ENCODE measurements around the gene ACTL10.
"Not testable (repeated sequence)": the region's sequence is repeated elsewhere in the genome, so short reads cannot be mapped to it uniquely, and the experiment has no call there.

Gene ACTL10

DNA sequence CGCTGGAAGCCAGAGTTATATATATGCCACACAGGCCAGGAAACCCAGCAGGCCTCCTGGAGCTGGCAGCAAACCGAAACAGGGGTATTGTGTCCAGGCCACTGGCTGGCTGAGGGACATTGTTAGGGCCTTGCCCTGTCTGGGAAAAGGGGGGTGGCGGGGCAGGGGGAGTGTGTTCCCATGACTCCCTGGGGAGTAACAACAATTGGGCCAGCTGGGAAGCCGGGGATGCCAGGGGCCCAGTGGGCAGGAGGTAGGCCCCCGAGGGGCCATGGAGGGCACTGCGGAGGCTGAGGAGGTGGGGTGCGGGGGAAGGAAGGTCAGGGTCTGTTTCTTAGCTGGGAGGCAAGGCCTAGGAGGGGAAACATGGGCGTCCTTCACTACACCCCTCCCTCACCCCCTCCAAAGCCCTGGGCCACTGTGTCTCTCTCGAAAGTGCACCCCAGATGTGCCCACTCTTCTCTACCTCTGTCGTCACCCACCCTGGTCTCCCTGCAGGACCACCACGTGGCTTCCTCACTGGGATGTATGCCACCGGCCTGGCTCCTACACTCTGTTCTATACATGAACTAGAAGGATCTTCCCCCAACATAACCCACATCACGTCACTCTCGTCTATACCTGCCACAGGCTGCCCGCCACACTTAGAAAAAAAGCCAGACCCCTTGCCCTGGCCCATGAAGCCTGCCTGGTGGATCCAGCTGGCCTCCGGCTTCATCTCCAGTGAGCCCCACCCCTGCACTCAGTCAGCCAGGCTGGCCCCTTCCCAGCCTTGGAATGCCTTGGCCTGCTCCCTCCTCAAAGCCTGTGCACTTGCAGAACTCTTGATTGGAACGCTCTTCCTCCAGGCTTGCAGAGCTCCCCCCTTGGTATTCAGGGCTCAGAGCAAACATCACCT lies 27.2 kb downstream of the ACTL10 start:
- no peak for DNase-seq (ENCODE audit: extremely low read depth in 1 of 2, low read depth in 1 of 2)

DNA sequence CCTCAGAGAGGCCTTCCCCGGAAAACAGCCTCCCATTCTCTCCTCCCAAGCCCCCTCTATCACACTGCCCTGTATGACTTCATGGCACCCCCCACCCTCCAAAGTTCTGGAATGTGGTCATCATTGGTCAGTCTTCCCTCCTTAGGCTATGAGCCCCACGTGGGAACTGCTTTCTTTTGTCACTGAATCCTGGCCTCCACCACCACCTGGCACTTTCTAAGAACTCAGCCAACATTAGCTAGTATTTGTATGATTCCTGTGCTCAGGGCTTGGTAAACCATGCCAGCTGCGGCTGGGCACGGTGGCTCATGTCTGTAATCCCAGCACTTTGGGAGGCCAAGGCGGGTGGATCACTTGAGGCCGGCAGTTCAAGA lies 27.9 kb downstream of the ACTL10 start:
- no peak for DNase-seq (ENCODE audit: extremely low read depth in 1 of 2, low read depth in 1 of 2)

- no peak for DNase-seq (ENCODE audit: extremely low read depth in 1 of 2, low read depth in 1 of 2)
Measured at GRCh38 chr20:33696448-33696847, 29.7 kb downstream of the ACTL10 start.

GRCh38 chr20:33697129-33697528 lies 30.4 kb downstream of the ACTL10 start:
- no peak for DNase-seq (ENCODE audit: extremely low read depth in 1 of 2, low read depth in 1 of 2)

- not testable (repeated sequence) for DNase-seq (ENCODE audit: extremely low read depth in 1 of 2, low read depth in 1 of 2)
Measured at GRCh38 chr20:33698966-33699365, 32.2 kb downstream of the ACTL10 start.

- not testable (repeated sequence) for DNase-seq (ENCODE audit: extremely low read depth in 1 of 2, low read depth in 1 of 2)
Measured at GRCh38 chr20:33700696-33701441, 34.1 kb downstream of the ACTL10 start.

- DNase-seq (ENCODE audit: extremely low read depth in 1 of 2, low read depth in 1 of 2): no peak
Measured at GRCh38 chr20:33701629-33702450, 35.1 kb downstream of the ACTL10 start.

DNA sequence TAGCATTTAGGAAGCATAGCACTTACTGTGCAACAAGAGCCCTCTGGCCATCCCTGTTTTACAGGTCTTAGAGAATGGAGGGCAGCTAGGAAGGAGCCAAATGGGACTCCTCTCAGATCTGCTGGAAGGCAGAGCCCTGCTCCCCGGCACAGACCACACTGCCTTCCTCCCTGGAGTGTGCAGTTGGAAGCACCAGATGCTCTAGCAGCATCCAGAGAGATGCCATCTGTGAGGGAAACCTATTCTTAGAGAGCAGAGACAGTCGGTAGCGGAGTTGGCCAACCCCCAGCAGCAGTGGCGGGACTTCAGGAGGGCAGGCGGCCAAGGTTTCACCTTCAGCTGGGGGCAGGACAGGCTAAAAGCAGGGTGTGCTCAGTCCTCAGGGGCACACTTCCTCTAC lies 36.1 kb downstream of the ACTL10 start:
- DNase-seq (ENCODE audit: extremely low read depth in 1 of 2, low read depth in 1 of 2): no peak

DNA sequence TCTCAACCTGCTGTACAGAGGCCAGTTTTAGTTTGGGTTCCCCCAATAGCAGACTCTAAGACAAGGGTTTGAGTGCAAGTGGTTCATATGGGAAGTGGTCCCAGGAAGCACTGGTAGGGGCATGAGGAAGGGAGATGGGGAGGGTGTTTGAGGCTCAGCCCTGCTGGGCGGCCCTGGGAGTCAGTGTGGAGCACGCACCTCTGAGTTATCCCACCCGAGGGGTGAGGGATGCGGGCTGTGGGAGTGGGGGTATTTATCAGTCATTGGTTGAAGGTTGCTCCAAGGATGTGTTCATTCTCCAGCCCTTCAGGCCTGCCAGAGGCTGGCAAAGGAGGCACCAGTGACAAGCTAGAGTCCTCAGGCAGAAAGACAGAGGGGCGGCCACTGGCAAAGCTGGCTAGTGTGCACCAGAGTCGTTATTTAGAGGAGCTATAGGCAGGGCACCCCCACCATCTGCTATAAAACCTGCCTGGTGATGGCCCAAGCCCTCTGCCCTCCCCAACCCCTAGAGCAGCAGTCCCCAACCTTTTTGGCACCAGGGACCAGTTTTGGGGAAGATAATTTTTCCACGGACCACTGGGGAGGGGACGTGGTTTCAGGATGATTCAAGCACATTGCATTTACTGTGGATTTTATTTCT lies 36.9 kb downstream of the ACTL10 start:
- DNase-seq (ENCODE audit: extremely low read depth in 1 of 2, low read depth in 1 of 2): no peak

DNA sequence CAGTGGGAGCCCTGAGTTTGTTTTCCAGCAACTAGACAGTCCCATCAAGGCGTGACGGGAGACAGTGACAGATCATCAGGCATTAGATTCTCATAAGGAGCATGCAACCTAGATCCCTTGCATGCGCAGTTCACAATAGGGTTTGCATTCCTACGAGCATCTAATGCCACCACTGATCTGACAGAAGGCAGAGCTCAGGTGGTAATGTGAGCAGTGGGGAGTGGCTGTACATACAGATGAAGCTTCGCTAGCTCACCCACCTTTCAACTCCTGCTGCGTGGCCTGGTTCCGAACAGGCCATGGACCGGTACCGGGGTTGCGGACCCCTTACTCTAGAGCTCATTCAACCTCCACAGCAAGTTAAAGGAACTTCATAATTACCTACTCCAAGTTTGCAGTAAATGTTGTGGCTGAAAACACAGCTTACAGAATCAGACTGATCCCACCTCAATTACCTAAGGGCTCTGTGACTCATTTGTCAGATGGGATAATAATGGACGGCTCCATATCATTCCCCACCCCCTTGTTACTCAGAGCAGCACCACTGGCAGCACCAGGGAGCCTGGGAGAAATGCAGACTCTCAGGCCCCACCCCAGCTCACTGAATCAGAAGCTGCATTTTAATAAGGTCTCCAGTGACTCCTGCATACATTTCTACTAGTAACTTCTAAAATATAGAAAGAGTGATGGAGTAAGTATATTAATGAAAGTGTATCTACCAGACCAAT lies 37.6 kb downstream of the ACTL10 start:
- DNase-seq (ENCODE audit: extremely low read depth in 1 of 2, low read depth in 1 of 2): no peak

GRCh38 chr20:33707668-33708067 lies 40.9 kb downstream of the ACTL10 start:
- DNase-seq (ENCODE audit: extremely low read depth in 1 of 2, low read depth in 1 of 2): no peak

GRCh38 chr20:33709398-33709797 lies 42.7 kb downstream of the ACTL10 start:
- no peak for DNase-seq (ENCODE audit: extremely low read depth in 1 of 2, low read depth in 1 of 2)

GRCh38 chr20:33709905-33710541 lies 43.3 kb downstream of the ACTL10 start:
- no peak for DNase-seq (ENCODE audit: extremely low read depth in 1 of 2, low read depth in 1 of 2)

- no peak for DNase-seq (ENCODE audit: extremely low read depth in 1 of 2, low read depth in 1 of 2)
Measured at GRCh38 chr20:33710681-33711445, 44.1 kb downstream of the ACTL10 start.

DNA sequence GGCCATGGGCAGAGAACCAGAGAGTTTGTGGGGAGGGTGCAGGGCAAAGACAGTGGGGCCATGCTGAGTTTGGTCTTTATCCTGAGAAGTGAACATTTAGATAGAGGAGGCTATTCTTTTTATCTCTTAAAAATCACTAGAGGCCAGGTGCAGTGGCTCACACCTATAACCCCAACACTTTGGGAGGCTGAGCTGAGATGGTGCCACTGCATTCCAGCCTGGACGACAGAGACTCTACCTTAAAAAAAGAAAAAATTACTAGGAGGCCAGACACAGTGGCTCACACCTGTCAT lies 44.6 kb downstream of the ACTL10 start:
- no peak for DNase-seq (ENCODE audit: extremely low read depth in 1 of 2, low read depth in 1 of 2)

DNA sequence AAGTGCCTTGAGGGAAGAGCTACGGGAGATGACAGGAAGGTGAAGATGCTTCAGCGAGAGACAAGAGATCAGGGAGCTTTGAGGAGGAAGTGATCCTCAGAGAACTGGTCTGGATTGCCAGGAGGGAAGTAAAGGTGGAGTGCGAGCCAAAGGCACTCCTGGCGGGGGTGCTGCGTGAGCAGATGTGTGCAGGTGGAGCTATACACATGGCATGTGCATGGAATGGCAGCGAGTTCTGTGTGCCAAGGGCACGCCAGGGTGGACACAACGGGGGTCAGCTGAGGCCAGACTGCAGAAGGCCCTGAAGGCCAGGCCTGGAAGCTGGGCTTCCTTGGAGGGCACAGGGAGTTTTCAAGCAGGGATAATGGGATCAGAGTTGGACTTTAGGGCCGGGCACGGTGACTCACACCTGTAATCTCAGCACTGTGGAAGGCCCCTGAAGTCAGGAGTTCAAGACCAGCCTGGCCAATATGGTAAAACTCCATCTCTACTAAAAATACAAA lies 47.2 kb downstream of the ACTL10 start:
- DNase-seq (ENCODE audit: extremely low read depth in 1 of 2, low read depth in 1 of 2): no peak

- DNase-seq (ENCODE audit: extremely low read depth in 1 of 2, low read depth in 1 of 2): no peak
Measured at GRCh38 chr20:33716498-33716897, 49.8 kb downstream of the ACTL10 start.

Data from activated CD8-positive, alpha-beta memory T cell treated with anti-CD3 and anti-CD28 coated beads for 1 hour (primary cell).